ENCODE measurements around the gene KCNK4.
"Not testable (repeated sequence)": the region's sequence is repeated elsewhere in the genome, so short reads cannot be mapped to it uniquely, and the experiment has no call there.

Gene KCNK4

DNA sequence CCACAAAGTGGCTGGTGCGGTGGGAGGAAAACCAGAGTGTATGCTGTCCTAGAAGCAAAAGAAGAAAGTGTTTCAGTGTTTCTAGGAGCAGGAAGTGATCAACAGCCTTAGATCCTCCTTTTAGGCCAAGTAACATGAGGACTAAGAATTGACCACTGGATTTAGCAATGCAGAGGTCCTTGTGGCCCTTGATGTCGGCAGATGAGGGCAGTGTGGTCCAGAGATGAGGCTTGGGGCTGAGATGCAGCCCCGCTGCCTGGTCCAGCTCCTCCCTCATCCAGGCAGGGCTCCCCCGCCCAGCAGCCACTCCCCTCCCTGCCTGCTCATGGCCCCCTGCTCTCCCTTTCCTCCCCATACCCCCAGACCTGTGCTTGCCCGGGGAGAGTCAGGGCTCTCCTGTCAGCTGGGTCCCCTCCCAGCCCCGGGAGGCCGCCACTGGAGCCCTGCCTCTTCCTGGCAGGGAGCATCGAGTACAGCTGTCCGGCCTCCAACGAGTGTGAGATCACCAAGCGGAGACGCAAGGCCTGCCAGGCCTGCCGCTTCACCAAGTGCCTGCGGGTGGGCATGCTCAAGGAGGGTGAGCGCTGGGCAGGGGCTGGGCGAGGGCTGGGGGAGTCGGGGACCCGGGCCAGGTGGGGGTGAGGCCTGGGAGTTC is 22.5 kb downstream of the KCNK4 start:
- DNase-seq: no peak

DNA sequence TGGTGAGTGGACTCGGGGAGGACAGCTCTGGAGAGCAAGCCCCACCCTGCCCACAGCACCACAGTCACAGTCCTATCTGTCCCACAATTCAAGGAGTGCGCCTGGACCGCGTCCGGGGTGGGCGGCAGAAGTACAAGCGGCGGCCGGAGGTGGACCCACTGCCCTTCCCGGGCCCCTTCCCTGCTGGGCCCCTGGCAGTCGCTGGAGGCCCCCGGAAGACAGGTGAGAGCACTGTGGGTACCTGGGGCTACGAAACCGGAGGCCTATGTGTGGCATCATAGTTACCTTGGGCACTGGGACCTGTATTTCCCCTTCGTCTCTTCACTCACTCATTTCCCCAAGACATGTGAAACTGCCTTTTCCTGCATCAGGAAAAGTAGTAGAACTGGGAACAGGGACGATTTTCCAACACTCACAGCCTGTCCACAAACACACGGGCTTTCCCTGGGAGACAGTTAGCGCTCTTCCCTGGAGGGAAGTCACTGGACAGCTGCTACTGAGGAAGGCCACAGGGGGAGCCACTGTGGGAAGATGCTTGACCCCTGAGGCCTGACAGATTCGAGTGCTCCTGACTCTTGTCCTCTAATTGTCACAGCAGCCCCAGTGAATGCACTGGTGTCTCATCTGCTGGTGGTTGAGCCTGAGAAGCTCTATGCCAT is 23.2 kb downstream of the KCNK4 start:
- no peak for DNase-seq

DNA sequence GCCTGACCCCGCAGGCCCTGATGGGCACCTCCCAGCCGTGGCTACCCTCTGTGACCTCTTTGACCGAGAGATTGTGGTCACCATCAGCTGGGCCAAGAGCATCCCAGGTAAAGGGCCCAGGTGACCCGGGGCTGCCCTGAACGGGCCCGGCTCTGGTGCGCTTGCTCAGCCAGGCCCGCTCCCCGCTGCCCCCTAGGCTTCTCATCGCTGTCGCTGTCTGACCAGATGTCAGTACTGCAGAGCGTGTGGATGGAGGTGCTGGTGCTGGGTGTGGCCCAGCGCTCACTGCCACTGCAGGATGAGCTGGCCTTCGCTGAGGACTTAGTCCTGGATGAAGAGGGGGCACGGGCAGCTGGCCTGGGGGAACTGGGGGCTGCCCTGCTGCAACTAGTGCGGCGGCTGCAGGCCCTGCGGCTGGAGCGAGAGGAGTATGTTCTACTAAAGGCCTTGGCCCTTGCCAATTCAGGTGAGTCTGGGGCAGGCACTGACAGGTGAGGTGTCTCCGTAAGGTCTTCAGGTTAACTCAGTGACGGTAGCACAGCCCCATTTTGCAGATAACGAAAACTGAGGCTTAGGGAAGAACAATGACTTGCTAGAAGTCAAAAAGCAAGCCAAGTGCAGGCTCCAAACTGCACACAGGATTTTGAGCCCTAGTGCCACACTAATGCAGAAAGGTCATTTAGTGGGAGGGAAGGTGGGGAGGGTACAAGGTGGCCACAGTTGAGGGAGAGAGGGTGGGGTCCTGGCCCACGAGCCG is 23.9 kb downstream of the KCNK4 start:
- no peak for DNase-seq

DNA sequence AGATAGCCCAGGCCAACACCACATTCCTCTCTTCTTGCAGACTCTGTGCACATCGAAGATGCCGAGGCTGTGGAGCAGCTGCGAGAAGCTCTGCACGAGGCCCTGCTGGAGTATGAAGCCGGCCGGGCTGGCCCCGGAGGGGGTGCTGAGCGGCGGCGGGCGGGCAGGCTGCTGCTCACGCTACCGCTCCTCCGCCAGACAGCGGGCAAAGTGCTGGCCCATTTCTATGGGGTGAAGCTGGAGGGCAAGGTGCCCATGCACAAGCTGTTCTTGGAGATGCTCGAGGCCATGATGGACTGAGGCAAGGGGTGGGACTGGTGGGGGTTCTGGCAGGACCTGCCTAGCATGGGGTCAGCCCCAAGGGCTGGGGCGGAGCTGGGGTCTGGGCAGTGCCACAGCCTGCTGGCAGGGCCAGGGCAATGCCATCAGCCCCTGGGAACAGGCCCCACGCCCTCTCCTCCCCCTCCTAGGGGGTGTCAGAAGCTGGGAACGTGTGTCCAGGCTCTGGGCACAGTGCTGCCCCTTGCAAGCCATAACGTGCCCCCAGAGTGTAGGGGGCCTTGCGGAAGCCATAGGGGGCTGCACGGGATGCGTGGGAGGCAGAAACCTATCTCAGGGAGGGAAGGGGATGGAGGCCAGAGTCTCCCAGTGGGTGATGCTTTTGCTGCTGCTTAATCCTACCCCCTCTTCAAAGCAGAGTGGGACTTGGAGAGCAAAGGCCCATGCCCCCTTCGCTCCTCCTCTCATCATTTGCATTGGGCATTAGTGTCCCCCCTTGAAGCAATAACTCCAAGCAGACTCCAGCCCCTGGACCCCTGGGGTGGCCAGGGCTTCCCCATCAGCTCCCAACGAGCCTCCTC is 24.8 kb downstream of the KCNK4 start:
- DNase-seq: not testable (repeated sequence)

DNA sequence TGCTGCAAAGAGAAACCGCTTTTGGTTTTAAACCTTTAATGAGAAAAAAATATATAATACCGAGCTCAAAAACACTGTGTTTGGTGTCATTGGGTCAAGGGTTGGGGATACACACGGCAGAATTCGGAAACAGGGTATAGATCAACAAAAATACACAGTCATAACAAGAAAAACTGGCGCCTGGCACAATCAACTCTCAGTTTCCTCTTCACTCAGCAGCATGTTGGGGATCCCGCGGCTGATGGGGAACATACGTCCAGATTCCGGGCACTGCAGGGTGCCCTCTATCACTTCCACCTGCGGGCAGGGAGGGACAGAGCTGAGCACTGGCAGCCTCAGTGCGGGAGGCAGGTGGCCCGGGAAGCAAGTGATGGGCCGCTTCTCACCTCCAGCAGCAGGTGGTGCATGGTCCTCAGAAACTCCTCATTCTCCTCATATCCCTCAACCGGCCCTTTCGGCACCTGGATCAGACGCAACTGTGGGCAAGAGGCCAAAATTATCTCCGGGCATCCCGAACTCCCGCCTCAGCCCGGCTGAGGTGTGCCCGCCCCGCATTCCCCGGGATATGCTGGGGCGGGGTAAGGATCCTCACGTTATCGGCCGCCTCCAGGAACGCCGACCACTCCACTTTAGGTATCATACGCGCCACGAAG is 25.7 kb downstream of the KCNK4 start:
- DNase-seq: no peak

DNA sequence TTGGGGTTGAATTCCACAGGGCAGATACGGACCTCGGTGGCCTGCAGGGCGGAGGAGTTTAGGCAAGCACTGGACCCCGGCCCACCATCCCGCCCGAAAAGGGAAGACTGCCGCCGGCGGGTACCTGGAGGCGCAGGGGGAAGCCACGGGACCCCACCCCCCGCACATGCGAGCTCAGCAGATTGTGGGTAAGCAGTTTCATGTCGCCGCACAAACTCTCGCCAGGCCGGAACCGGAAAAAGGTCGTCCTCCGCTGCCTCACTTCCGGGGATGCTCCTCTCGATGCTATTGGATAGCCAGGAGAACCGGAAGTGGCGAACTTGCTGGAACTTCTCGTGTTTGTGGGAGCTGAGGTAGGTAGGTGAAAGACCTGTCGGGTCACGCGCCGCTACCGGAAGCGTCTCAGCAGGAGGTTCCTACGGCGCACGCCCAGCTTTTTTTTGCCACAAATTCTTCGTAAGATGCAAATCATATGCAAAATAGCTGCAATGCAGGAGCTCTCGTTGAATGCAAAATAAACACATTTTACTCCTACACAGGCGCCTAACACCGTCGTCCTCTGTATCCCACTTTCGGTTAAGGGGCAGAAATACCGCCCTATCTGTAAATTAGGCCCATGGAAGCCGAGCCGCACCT is 26.3 kb downstream of the KCNK4 start, which contains the start of gene TRMT112:
Gene TRMT112, minus strand, starts transcription at position 235 of the 636 bp plus-strand sequence. Its CDS starts 33 bp downstream, at position 202.
- peak; percentile 98 for DNase-seq

DNA sequence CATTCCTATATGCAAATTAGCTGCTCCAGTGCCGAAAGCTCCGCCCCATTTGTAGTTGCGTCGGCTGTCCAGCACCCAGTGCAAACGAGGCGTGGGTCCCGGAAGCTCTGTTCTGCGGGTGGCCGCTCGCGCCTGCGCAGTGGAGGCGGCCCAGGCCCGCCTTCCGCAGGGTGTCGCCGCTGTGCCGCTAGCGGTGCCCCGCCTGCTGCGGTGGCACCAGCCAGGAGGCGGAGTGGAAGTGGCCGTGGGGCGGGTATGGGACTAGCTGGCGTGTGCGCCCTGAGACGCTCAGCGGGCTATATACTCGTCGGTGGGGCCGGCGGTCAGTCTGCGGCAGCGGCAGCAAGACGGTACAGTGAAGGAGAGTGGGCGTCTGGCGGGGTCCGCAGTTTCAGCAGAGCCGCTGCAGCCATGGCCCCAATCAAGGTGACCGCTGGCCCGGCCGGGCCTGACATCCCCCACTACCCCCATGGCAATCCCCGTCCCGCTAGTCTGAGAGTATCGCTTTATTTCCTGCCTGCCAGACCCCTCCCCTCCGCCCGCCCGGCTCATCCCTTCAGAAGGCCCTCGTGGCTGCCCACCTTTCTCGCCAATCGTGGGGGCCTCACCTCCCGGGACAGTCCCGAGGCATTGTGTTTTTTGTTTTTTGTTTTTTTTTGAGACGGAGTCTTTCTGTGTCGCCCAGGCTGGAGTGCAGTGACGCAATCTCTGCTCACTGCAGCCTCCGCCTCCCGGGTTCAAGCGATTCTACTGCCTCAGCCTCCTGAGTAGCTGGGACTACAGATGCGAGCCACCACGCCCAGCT is 27.1 kb downstream of the KCNK4 start, which contains the start of gene PRDX5:
Gene PRDX5, plus strand, starts transcription at position 161 of the 805 bp plus-strand sequence. Its CDS starts 95 bp downstream, at position 256.
- DNase-seq: peak; percentile 98

DNA sequence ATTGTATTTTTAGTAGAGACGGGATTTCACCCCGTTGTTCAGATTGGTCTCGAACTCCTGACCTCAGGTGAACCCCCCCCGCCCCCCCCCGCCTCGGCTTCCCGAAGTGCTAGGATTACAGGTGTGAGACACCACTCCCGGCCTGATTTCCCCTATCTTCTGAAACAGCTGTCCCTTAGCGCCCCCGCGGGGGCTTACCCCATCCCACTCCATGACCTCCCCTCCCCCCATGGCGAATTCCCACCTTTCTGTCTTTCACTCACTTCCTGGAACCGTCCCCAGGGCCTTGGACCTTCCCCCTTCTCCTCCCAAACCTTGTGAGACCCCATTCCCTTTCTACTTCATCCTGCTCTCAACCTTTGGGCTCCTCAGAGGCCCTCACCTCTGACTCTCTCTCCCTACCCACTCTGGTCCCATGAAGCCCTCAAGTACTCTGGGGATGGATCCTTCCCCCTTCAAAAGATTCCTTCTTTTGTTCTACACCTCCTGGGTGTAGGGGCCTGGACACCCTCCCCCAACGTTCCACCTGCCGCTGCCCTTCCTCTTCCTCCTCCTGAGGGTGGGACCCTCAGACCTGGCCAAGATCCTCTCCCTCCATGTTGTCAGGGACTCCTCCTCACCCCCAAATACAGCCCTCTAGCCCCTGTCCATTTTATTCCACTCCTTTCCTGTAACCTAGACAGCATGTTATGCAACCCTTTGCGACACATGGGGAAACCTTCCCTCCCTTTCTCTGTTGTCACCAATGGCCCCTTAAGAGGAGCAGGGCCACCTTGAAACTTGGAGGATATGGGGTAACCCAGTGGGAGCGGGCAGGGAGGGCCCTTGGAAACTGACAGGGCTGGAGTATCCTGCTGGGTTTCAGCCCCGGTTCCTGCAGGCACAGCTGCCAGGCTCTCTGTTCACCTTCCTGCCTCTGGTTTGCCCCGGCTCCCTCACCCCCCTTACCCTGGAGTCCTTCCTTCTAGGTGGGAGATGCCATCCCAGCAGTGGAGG is 28.0 kb downstream of the KCNK4 start:
- DNase-seq: peak; percentile 21

DNA sequence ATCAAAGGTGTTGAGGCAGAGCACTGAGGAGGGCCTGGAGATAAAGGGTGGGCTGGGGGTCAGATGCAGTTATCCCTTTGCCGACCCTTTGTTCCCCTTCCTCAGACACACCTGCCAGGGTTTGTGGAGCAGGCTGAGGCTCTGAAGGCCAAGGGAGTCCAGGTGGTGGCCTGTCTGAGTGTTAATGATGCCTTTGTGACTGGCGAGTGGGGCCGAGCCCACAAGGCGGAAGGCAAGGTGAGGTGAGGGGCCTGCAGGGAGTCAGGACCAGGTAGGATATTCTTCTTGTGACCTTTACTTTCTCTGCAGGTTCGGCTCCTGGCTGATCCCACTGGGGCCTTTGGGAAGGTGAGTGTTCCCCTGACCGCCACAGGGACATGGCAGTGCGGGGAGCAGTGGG is 29.5 kb downstream of the KCNK4 start:
- DNase-seq: no peak

DNA sequence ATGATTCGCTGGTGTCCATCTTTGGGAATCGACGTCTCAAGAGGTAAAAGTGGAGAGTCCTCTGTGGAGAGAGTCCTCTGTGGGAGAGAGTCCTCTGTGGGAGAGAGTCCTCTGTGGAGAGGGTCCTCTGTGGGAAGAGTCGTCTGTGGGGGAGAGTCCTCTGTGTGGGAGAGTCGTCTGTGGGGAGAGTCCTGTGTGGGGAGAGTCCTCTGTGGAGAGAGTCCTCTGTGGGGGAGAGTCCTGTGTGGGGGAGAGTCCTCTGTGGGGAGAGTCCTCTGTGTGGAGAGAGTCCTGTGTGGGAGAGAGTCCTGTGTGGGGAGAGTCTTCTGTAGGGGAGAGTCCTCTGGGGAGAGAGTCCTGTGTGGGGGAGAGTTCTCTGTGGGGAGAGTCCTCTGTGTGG is 29.9 kb downstream of the KCNK4 start:
- DNase-seq: no peak

DNA sequence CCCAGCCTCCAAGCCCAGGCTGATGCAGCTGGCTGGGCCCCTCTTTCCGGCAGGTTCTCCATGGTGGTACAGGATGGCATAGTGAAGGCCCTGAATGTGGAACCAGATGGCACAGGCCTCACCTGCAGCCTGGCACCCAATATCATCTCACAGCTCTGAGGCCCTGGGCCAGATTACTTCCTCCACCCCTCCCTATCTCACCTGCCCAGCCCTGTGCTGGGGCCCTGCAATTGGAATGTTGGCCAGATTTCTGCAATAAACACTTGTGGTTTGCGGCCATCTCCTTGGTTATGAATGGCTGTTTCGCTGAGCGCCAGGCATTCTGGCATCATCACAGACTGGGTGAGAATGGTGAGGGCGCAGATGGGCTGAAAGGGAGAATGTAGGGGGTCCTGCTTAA is 30.4 kb downstream of the KCNK4 start:
- no peak for DNase-seq

DNA sequence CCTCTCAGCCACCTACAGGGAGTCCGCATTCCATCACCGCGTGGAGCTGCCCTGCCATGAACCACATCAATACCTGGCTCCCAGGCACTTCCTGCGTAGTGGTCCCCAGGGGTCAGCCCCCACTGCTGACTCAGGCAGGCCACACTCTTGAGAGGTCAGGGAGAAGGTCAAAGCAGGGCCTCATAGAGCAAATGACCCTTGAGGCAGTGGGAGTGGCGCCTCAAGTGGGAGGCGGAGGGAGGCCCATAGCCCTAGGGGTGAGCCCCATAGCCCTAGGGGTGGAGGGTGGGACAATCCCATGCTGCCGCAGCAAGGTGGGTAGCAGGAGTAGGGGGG is 31.8 kb downstream of the KCNK4 start:
- no peak for DNase-seq

DNA sequence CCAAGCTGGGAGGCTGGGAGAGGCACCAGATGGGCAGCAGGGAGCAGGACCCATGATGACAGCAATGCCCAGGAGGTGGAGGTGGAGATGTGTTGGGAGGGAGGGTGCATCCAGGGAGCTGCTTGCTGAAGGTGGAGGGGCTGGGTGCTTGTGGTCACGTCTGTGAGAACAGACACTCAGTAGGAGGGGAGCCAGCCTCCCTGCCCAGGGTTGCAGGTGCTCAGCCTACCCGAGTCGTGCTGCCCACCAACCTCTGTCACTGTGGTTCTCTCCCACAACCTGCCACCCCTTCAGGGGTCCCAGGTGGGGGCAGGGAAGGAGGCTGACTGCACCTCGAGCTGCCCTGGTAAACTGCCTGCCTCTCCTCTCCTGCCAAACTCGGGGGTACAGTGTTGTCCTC is 32.3 kb downstream of the KCNK4 start:
- DNase-seq: no peak

DNA sequence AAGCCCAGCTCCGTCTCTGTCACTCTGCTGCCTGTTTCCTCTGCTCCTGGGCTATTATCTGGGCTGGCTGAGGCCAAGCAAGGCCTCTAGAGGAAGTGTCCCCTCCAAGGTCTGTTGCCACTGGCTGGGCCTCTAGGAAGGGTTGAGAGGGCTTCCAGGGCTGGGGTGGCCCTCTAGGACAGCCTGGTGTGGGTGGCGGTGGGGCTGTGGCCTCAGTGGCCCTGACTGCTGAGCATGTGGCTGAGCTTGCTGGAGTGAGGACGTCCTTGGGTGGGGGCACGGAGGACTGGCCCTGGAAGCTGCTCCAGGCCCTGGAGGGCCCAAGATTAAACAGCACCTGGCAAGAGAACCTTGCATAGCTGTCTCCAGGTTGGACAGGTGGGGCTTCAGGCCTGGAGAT is 32.9 kb downstream of the KCNK4 start:
- DNase-seq: not testable (repeated sequence)

DNA sequence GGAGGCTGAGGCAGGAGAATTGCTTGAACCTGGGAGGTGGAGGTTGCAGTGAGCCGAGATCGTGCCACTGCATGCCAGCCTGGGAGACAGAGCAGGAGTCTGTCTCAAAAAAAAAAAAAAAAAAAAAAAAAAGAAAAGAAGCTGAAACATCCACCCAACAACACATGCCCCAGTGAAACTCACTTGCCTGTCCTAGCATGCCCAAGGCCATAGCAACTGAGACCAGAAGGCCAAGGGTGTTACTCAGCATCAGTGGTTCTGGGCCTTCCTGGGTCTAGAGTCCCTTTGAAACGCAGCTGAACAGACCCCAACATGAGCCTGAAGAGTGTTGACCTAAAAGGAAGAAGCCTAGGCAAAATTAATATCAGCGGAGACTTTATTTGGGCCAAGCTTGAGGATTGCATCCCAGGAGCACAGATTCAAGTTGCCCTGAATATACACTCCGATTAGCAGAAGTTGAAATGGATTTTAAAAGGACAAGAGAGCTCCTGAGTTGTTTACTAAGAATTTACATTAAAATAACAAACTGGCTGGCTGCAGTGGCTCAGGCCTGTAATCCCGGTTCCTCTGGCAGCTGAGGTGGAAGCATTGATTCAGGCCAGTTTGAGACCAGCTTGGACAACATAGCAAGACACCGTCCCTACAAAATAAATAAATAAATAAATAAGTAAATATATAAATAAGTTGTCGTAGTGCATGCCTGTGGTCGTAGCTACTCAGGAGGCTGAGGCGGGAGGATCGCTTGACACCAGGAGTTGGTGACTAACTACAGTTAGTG is 33.8 kb downstream of the KCNK4 start:
- no peak for DNase-seq

DNA sequence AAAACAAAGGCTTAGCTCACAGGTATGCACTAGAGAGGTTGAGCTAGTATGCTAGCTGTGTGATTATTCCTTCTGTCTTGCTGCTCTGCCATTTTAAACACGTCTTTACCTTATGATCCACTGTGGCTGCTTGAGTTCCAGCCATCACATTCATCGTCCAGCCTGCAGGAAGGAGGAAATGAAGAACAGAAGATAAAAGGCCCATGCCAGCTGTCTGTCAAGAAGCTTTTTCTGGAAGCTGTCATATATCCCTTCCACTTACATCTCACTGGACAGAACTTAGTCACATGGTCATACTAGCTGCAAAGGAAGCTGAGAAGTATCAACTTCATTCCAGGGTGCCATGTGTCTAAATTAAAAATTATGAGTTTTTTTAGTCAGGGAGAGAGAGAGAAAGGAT is 36.3 kb downstream of the KCNK4 start:
- DNase-seq: no peak

DNA sequence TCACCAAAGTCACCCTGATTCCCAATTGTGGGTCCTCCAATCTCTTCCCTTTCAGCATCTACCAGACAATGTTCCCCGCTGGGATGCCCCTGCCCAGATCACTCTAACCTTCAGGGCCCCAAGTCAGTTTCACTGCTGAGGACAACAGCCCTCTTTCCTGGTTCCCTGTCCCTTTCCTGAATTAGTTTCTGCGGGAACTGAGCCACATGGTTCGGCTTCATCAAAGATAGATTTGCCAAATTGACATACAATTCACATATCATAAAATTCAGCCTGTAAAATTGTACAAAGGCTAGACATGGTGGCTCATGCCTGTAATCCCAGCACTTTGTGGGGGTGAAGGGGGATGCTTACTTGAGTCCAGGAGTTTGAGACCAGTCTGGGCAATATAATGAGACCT is 36.9 kb downstream of the KCNK4 start:
- no peak for DNase-seq

DNA sequence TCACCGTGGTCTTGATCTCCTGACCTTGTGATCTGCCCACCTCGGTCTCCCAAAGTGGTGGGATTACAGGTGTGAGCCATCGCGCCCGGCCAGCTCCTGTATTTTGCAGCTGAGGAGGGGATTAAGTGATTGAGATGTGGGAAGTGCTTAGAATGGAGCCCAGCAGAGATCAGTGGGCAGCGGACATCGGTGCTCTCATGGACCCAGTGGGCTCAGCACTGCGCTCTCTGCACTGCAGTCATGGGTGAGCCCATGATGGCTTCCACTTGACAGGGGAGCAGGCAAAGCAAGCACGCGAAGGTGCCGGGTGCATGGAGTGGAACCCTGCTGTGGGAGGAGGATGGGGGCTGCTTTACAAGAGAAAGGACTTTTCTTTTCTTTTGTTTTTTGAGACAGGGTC is 39.8 kb downstream of the KCNK4 start:
- DNase-seq: no peak

Data from eye (tissue), 1 donor.